Thyroid gland (tissue), 4 donors: Measurements from ENCODE around the gene KRT32. TPM values are rescaled to one million over a fixed set of nuclear protein-coding genes. Genes with fewer than 3 reads are reported as not detected.

Experiments
- DNase-seq, 2 donors: peaks; one replicate each; pipeline ENCODE4 v3.0.0-alpha.2; 2019
- H3K27ac ChIP-seq, 3 donors: fragments of 200-600 bp; sonication (generic); 1 replicate in 2 of 3; 2 replicates in 1 of 3; pipeline ENCODE4 v1.5.1; 2016 to 2019; ENCODE audit warnings: mild to moderate bottlenecking in 1 of 3, moderate library complexity in 1 of 3
- H3K27me3 ChIP-seq: fragments of 200-600 bp; sonication (generic); one replicate; pipeline ENCODE4 v1.5.1; 2019
- H3K36me3 ChIP-seq, 2 donors: fragments of 200-600 bp; sonication (generic); one replicate each; pipeline ENCODE4 v1.5.1; 2016 to 2019
- H3K4me1 ChIP-seq, 2 donors: fragments of 200-600 bp; sonication (generic); one replicate each; pipeline ENCODE4 v1.5.1; 2017 to 2019
- H3K4me3 ChIP-seq, 3 donors: fragments of 200-600 bp; sonication (generic); replicated peaks in 1 of 3; 1 replicate in 2 of 3; 2 replicates in 1 of 3; pipeline ENCODE4 v1.5.1; 2016; ENCODE audit warnings: mild to moderate bottlenecking in 1 of 3
- H3K9me3 ChIP-seq: fragments of 200-600 bp; sonication (generic); one replicate; pipeline ENCODE4 v1.5.1; 2017
- POLR2A ChIP-seq, 2 donors: fragments of 450-650 bp; IDR thresholded peaks; one replicate each; pipeline ENCODE4 v1.6.1; 2017; ENCODE audit warnings: antibody characterized with exemption in 2 of 2, mild to moderate bottlenecking in 2 of 2, moderate library complexity in 1 of 2
- WGBS, 2 donors: methylation state at CpG; one replicate each; pipeline ENCODE4 v1.1.5; 2017; 5-methylcytosine and 5-hydroxymethylcytosine counted together
- intact Hi-C: fragments of 100-400 bp; cut with DNase I; formaldehyde crosslinking; loops from one replicate; pipeline ENCODE4 v1.15.1; 2023
- total RNA-seq, 4 donors: library from RNA; depleted of rRNA; stranded (reverse); fragments of >200 nt; gene quantifications; one replicate each; pipeline ENCODE4 v1.2.3, GENCODE V29; 2016
- TF ChIP-seq, protein P1 (sequence below), 6 experiments: fragments of 200-600 bp in 3 of 6; fragments of 450-650 bp in 3 of 6; sonication (generic) in 3 of 6; IDR thresholded peaks; one replicate each; pipeline ENCODE4 v1.5.1; 2016 to 2019; ENCODE audit warnings: antibody characterized with exemption in 6 of 6, mild to moderate bottlenecking in 2 of 6, inconsistent platforms in 1 of 6, moderate library complexity in 1 of 6

The KRT32 gene
- total RNA-seq, 4 donors from 2014 or later, result not detected

DNA sequence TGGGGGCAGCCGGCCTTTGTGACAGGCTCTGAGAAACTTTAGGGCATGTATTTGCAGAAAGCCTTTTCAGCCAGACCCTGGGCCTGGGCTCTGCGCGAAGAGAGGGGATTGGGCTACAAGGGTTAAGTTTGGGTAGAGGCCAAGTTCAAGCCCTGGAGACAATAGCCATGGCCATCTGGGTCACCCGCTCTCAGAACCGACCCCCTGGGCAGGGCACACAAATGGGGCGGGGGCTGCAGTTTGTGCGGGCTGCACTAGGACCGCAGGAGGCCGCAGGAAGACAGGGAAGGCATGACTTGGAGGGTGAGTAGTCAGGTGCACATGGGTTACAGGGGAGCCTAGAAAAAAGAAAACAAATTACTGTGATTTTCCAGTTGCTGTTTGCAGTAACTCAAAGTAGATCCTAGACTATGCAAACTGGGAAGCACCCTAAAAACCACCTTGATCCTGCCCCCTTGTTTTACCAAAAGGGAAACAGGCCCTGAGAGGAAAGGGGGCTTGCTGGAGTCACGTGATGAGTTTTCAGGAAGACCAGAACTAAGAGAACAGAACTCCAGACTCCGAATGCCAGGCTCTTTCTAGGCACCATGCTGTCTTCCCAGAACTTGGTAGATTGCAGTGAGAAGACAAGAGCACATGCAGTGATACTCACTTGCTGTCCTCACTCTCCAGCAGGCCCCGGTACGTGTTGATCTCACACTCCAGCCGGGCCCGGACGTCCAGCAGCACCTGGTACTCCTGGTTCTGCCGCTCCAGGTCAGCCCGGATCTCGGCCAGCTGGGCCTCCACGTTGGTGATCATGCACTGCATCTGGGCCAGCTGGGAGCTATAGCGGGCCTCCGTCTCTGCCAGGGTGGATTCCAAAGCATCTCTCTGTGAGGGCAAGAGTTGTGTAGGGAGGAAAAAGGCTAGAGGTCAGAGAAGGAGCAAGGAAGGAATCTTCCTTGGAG, 10.0 kb upstream of the KRT32 start:
- Histone ChIP-seq H3K9me3 (no peaks in the 10 kb centered on the region), H3K4me1 (no peaks in the 10 kb centered on the region), H3K4me3 (no peak overlapping the region), H3K36me3 (no peaks in the 10 kb centered on the region), H3K27me3 (no peaks in the 10 kb centered on the region), H3K27ac (no peak overlapping the region)
- intact Hi-C loops, result no loop called here
- no peak for DNase-seq
- WGBS, 2 donors, result 91 to 95% methylated on average over 21 to 22 of the region's 22 CpGs
- TF ChIP-seq POLR2A (IDR thresholded peaks at IDR 0.05), result no peak
- TF ChIP-seq, protein P1, sequence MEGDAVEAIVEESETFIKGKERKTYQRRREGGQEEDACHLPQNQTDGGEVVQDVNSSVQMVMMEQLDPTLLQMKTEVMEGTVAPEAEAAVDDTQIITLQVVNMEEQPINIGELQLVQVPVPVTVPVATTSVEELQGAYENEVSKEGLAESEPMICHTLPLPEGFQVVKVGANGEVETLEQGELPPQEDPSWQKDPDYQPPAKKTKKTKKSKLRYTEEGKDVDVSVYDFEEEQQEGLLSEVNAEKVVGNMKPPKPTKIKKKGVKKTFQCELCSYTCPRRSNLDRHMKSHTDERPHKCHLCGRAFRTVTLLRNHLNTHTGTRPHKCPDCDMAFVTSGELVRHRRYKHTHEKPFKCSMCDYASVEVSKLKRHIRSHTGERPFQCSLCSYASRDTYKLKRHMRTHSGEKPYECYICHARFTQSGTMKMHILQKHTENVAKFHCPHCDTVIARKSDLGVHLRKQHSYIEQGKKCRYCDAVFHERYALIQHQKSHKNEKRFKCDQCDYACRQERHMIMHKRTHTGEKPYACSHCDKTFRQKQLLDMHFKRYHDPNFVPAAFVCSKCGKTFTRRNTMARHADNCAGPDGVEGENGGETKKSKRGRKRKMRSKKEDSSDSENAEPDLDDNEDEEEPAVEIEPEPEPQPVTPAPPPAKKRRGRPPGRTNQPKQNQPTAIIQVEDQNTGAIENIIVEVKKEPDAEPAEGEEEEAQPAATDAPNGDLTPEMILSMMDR (IDR thresholded peaks at IDR 0.05), result no peak

DNA sequence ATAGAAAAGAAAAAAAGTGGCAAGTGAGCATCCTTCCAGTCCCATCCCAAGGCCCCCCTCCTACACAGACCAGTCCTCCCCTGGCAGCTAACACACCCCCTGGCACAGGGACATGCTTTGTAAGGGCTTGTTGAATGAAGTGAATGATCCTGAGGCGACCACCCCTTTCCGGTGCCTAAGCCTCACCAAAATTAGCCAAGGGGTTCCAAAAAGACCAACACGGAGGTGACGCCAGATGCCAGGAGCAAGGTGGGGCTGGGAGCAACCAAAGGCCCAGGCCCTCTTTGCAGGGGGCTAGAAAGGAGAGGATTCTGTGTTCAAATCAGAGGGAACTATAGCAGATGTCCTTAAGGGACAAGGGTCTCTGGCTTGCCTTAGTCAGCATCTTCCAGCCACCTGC, 8.2 kb upstream of the KRT32 start:
- H3K36me3 ChIP-seq, result no peaks in the 10 kb centered on the region
- WGBS, 2 donors, result 96 to 100% methylated on average over 4 of the region's 4 CpGs
- intact Hi-C loops, result no loop called here
- H3K4me1 ChIP-seq, result no peaks in the 10 kb centered on the region
- H3K27ac ChIP-seq, result no peak overlapping the region
- DNase-seq, result no peak
- no peak for TF ChIP-seq POLR2A (IDR thresholded peaks at IDR 0.05)
- TF ChIP-seq, protein P1 (IDR thresholded peaks at IDR 0.05), result no peak
- H3K4me3 ChIP-seq, result no peak overlapping the region
- H3K9me3 ChIP-seq, result no peaks in the 10 kb centered on the region
- no peaks in the 10 kb centered on the region for H3K27me3 ChIP-seq

DNA sequence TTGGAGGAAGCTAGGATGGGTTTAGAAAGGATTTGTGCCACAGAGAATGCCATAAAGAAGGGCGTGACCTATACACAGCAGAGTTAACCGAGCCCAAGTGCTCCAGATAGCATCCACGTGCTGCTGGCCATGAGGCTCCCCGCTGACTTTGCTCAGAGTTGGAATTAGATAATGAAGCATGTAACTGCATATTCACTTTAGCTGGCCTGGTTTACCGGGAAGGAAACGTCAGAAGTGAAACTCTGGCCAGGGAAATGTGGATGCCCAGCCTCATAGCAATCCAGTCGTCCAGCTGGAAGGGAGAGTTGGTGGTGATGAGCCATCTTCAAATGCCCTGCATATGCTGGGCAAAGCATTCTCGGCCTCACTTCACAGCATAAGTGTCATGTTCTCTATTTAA, 7.7 kb upstream of the KRT32 start:
- Histone ChIP-seq H3K4me1 (no peaks in the 10 kb centered on the region), H3K27me3 (no peaks in the 10 kb centered on the region), H3K4me3 (no peak overlapping the region), H3K27ac (no peak overlapping the region), H3K36me3 (no peaks in the 10 kb centered on the region), H3K9me3 (no peaks in the 10 kb centered on the region)
- no peak for DNase-seq
- TF ChIP-seq POLR2A (IDR thresholded peaks at IDR 0.05), result no peak
- TF ChIP-seq, protein P1 (IDR thresholded peaks at IDR 0.05), result no peak
- intact Hi-C loops, result no loop called here
- 78 to 80% methylated on average over 8 of the region's 8 CpGs for WGBS, 2 donors

DNA sequence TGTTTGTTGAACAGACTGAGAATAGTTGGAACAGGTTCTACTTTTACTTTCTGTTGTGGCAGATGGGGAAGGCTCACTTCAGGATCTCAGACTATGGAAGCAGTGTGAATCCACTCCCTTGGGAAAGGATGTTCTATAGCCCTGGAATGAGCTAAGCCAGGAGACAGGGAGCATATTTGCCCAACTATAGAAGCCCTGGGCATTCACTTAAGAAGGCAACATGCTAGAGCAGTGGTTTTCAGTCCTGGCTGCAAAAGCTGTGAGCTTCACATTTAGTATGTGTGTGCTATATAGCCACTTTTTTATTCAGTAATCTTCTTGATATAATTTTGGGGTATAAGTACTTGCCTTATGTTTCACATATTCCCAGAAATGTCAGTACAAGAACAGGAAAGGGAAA, 1.2 kb upstream of the KRT32 start:
- peaks cover 0 to 5% of the 10 kb centered on the region in 2 donors for H3K4me1 ChIP-seq
- H3K27ac ChIP-seq, result no peak overlapping the region
- TF ChIP-seq POLR2A (IDR thresholded peaks at IDR 0.05), result no peak
- TF ChIP-seq, protein P1 (IDR thresholded peaks at IDR 0.05), result no peak

DNA sequence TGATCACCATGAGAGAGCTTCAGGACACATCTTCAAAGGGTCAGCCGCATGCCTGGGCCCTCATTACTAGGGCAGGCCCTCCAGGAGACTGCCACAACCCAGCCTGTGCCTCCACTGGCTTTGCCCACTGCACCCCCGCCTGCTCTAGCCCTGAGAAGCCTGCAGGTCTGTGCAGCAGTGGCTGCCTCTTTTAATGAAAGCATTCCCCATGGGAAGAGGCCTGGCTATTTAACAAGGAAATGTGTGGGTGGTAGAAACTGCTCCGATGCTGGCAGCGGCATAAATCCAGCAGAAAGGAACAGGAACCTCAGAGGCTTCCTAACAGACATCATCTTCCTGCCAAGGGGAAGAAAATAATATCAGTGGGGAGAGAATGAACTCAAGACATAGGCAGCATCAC, 375 bp upstream of the KRT32 start:
- 62 to 66% methylated on average over 4 of the region's 4 CpGs for WGBS, 2 donors
- DNase-seq, result no peak
- TF ChIP-seq POLR2A (IDR thresholded peaks at IDR 0.05), result no peak
- TF ChIP-seq, protein P1 (IDR thresholded peaks at IDR 0.05), result no peak
- H3K4me1 ChIP-seq, result peaks cover 0 to 5% of the 10 kb centered on the region in 2 donors
- H3K4me3 ChIP-seq, result no peak overlapping the region
- no peaks in the 10 kb centered on the region for H3K27me3 ChIP-seq
- no peak overlapping the region for H3K27ac ChIP-seq
- H3K36me3 ChIP-seq, result no peaks in the 10 kb centered on the region
- no peaks in the 10 kb centered on the region for H3K9me3 ChIP-seq
- intact Hi-C loops, result no loop called here

More for the DNA sequence above, 1.2 kb upstream of the KRT32 start:
- intact Hi-C loops, result no loop called here
- Histone ChIP-seq H3K36me3 (no peaks in the 10 kb centered on the region), H3K9me3 (no peaks in the 10 kb centered on the region), H3K4me3 (no peak overlapping the region), H3K27me3 (no peaks in the 10 kb centered on the region)
- DNase-seq, result no peak
